ENCODE results near the gene SYT15.
"Not testable (repeated sequence)": the region's sequence is repeated elsewhere in the genome, so short reads cannot be mapped to it uniquely, and the experiment has no call there.

Gene SYT15

GRCh38 chr10:46578474-46579178 lies at the start of gene SYT15:
SYT15 (plus strand) TSS chr10:46579128; CDS start chr10:46579169, 41 bp downstream.
- not testable (repeated sequence) for DNase-seq (ENCODE audit: low read depth)

DNA sequence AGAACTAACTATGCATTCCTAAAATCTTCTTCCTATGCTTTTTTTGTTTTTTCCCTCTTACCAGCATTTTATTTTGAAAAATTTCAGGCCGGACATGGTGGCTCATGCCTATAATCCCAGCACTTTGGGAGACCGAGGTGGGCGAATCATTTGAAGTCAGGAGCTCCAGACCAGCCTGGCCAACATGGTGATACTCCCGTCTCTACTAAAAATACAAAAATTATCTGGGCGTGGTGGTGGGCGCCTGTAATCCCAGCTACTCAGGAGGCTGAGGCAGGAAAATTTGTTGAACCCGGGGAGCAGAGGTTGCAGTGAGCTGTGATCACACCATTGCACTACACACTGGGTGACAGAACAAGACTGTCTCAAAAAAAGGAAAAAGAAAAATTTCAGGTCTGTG lies 49.2 kb upstream of the SYT15 start:
- not testable (repeated sequence) for DNase-seq (ENCODE audit: low read depth)

GRCh38 chr10:46530249-46531186 lies 48.4 kb upstream of the SYT15 start:
- DNase-seq (ENCODE audit: low read depth), result no peak

GRCh38 chr10:46532256-46532655 lies 46.7 kb upstream of the SYT15 start:
- DNase-seq (ENCODE audit: low read depth), result not testable (repeated sequence)

- no peak for DNase-seq (ENCODE audit: low read depth)
Observed at GRCh38 chr10:46534828-46535524, 44.0 kb upstream of the SYT15 start.

- no peak for DNase-seq (ENCODE audit: low read depth)
Observed at GRCh38 chr10:46536171-46536570, 42.8 kb upstream of the SYT15 start.

GRCh38 chr10:46536781-46537180 lies 42.1 kb upstream of the SYT15 start:
- DNase-seq (ENCODE audit: low read depth), result no peak

GRCh38 chr10:46537309-46537708 lies 41.6 kb upstream of the SYT15 start:
- DNase-seq (ENCODE audit: low read depth), result no peak

DNA sequence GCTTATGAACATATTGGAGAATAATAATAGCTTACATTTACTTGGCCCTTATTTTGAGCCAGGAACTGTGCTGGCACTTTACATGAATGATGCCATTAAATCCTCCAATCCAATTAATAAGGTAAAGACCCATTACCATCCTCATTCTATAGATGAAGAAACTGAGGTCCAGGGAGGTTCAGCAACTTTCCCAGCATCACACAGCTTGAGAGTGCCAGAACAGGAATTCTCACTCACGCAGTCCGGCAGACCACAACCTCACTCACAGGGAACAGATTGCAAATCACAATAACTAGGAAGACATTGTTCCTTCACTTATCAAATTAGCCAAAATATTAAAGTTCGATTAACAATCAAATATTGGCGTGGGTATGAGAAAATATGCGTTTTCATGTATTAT lies 40.8 kb upstream of the SYT15 start:
- DNase-seq (ENCODE audit: low read depth), result no peak

DNA sequence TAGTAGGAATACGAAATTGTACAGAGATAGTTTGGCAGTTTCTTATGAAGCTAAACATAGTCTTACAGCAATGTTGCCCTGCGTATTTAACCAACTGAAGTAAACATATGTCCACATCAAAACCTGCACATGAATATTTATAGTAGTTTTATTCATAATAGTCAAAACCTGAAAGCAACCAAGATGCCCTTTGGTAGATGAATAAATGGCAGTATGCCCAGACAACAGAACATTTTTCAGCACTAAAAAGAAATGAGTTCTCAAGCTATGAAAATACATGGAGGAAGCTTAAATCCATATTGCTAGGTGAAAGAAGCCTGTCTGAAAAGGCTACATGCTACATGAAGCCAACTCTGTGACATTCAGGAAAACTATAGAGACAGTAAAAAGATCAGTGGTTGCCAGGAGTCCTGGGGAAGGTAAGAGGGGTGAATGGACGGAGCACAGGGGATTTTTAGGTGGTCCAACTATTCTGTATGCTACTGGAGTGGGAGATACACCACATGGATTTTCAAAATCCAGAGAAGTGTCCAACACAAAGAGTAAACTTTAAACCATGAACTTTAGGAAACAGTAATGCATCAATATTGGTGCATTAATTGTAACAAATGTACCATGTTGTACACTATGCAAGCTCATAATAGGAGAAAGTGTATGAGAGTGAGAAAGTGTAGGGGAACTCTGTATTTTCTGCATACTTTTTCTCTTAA lies 40.1 kb upstream of the SYT15 start:
- no peak for DNase-seq (ENCODE audit: low read depth)

DNA sequence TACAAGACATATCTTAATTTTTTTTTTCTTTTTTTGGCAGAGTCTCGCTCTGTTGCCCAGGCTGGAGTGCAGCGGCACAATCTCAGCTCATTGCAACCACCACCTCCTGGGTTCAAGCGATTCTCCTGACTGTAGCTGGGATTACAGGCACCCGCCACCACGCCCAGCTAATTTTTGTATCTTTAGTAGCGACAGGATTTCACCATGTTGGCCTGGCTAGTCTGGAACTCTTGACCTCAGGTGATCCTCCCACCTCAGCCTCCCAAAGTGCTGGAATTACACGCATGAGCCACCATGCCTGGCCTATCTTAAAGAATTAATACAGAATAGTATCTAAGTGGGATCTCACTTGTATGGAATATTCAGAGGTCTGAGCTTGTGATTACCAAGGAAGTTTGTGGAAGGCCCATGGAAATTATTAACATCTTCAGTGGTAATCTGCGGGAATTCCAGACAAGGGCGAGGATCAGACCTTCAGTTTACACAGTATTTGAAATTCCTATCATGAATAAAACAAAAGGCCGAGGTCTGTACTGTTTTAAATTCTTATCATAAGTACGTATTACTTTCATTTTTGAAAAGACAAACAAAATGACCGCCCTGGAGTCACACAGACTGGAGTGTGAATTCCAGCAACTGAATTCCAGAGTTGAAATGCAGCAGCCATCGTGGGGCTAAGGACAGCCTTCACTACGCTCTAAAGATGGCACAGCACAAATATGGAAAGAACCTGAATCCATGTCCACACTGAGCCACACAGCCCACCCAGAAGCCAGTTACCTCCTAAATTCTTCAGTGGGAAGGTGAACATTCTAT lies 39.1 kb upstream of the SYT15 start:
- no peak for DNase-seq (ENCODE audit: low read depth)

DNA sequence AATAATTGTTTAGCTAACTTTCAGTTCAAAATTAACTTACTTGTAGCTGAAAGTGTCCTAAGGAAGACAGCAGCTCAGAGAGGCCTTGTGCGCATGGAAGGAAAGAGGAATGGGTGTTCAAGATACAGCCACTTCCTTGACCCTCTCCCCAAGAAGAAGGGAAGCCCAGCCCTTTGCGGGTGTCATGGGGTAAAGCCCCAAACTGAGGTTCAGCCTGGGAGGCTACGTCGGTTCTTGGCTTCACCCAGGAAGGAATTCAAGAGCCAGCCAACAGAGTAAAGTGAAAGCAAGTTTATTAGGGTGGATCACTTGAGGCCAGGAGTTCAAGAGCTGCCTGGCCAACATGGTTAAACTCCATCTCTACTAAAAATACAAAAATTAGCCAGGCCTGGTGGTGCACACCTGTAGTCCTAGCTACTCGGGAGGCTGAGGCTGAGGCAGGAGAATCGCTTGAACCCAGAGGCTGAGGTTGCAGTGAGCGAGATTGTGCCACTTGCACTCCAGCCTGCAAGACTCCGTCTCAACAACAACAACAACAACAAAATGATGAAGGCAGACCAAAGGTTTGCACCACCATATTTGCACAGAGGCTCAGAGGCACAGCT lies 38.4 kb upstream of the SYT15 start:
- no peak for DNase-seq (ENCODE audit: low read depth)

- DNase-seq (ENCODE audit: low read depth), result no peak
Observed at GRCh38 chr10:46541017-46541661, 37.8 kb upstream of the SYT15 start.

DNA sequence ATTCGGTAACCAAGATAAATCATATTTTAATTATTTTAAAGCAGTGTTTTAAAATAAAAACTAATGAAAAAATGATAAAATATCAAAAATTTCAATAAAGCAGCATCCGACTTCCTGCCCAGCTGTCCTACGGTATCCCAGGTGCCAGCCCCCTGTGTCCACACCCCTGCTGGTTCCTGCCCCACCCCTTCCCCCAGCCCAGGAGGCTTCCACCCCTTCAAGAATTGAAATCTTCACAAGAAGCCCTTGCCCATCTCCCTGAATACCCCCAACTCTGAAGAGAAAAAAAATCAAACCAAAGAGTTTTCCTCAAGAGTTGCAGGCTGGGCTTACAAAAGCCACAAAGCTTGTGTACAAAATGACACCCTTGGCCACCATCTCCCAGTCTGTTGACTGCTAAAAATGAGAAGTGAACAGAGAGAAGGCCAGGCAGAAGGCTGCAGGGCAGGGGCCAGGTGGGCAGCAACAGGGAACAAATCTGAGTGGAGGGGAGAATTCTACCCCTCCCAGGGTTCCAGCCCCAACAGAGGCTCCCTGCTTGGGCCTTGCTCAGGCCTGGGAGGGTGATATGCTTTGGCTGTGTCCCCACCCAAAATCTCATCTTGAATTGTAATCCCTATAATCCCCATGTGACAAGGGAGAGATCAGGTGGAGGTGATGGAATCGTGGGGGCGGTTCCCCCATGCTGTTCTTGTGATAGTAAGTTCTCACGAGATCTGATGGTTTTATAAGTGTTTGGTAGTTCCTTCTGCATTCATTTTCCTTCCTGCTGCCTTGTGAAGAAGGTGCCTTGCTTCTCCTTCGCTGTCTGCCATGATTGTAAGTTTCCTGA lies 37.0 kb upstream of the SYT15 start:
- DNase-seq (ENCODE audit: low read depth), result no peak

DNA sequence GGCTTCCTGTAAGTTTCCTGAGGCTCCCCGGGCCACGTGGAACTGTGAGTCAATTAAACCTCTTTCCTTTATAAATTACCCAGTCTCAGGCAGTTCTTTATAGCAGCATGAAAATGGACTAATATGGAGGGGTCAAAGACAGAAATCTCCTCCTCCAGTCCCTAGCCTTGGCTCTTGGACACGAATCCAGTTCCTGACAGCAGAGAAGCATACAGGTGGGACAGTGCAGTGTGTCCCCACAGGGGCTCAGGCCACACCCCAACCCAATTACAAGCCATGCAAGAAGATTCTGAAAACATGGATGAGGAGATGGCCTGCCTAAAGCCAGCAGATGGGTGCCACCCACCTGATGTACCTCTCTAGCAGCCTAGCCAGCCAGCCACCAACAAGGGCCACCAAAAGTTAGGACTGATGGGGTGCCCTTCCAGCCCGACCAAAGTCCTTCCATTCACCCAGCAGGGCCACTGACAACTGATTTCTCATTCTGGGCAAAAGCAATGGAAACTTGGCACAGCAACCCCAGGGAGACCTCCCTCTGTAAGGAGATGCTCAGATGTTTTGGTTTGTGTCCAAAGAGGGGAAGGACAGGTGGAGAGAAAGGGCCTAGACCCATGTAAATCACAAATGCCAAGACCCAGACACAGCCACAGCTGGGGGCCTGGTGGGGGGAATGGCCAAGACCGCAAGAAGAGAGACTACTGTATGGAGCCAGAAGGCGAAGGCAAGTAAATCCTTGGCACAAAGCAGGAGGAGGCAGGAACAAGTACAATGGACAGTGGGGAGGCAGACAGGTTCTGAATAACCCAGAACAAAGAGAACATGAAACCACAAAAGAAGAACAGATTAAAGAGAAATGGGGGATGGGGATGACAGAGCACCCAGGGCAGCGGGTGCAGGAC lies 36.1 kb upstream of the SYT15 start:
- DNase-seq (ENCODE audit: low read depth), result no peak

GRCh38 chr10:46543466-46544377 lies 35.2 kb upstream of the SYT15 start:
- no peak for DNase-seq (ENCODE audit: low read depth)

Data from stimulated activated CD8-positive, alpha-beta memory T cell treated with anti-CD3 and anti-CD28 coated beads, Interleukin-4, amount 100 ng/mL, for 24 hours (primary cell).